Keratinocyte (primary cell): Measurements from ENCODE around the gene CD248. TPM values are rescaled to one million over a fixed set of nuclear protein-coding genes. Genes with fewer than 3 reads are reported as not detected.

ENCODE experiments used
- DNase-seq: peaks from one replicate; pipeline ENCODE4 v3.0.0-alpha.2; 2011; ENCODE audit warnings: low read depth, missing footprints, low spot score
- FAIRE-seq: peaks from 2 replicates; lab custom pipeline; 2011; peaks lifted over from hg19 to GRCh38; lab: Jason Lieb, UNC
- H2AFZ ChIP-seq: 2 replicates; pipeline ENCODE4 v1.6.0; 2012; ENCODE audit warnings: low read length, control low read depth, inconsistent platforms; ENCODE audit not compliant: control insufficient read depth
- H3K27ac ChIP-seq: 2 replicates; pipeline ENCODE4 v1.5.1; 2011; ENCODE audit warnings: low read length; ENCODE audit not compliant: control insufficient read depth, insufficient read depth
- H3K27me3 ChIP-seq: 3 replicates; pipeline ENCODE4 v1.6.0; 2011; ENCODE audit warnings: low read length; ENCODE audit not compliant: control insufficient read depth, insufficient read depth; ENCODE audit errors: extremely low read depth
- H3K36me3 ChIP-seq, 2 experiments: 2 replicates in 1 of 2; 3 replicates in 1 of 2; pipeline ENCODE4 v1.5.1; 2011; ENCODE audit warnings: low read length in 2 of 2, mild to moderate bottlenecking in 1 of 2; ENCODE audit not compliant: control insufficient read depth in 2 of 2, insufficient read depth in 2 of 2; ENCODE audit errors: extremely low read depth in 1 of 2
- H3K4me1 ChIP-seq: 3 replicates; pipeline ENCODE4 v1.5.1; 2011; ENCODE audit warnings: low read length; ENCODE audit not compliant: control insufficient read depth, insufficient read depth; ENCODE audit errors: extremely low read depth
- H3K4me2 ChIP-seq: 3 replicates; pipeline ENCODE4 v1.6.0; 2011; ENCODE audit warnings: low read depth, low read length; ENCODE audit not compliant: control insufficient read depth, insufficient read depth; ENCODE audit errors: extremely low read depth
- H3K4me3 ChIP-seq, 3 experiments: fragments of 200-600 bp in 1 of 3; sonication (generic) in 1 of 3; 2 replicates in 2 of 3; 3 replicates in 1 of 3; pipeline ENCODE4 v1.5.1; 2011 to 2016; ENCODE audit warnings: low read length in 3 of 3, mild to moderate bottlenecking in 3 of 3, control low read depth in 2 of 3, inconsistent platforms in 1 of 3, low read depth in 1 of 3, mixed read lengths in 1 of 3, mixed run types in 1 of 3, moderate library complexity in 1 of 3; ENCODE audit not compliant: control insufficient read depth in 2 of 3, insufficient read depth in 2 of 3; ENCODE audit errors: extremely low read depth in 1 of 3
- H3K79me2 ChIP-seq: 2 replicates; pipeline ENCODE4 v1.6.0; 2012; ENCODE audit warnings: low read length; ENCODE audit not compliant: control insufficient read depth, insufficient read depth
- H3K9ac ChIP-seq: 3 replicates; pipeline ENCODE4 v1.6.0; 2011; ENCODE audit warnings: low read length; ENCODE audit not compliant: control insufficient read depth, insufficient read depth; ENCODE audit errors: extremely low read depth
- H3K9me1 ChIP-seq: 3 replicates; pipeline ENCODE4 v1.6.0; 2011; ENCODE audit warnings: low read length; ENCODE audit not compliant: control insufficient read depth, insufficient read depth; ENCODE audit errors: extremely low read depth
- H3K9me3 ChIP-seq: 2 replicates; pipeline ENCODE4 v1.5.1; 2012; ENCODE audit warnings: low read depth, low read length; ENCODE audit not compliant: control insufficient read depth
- H4K20me1 ChIP-seq: 3 replicates; pipeline ENCODE4 v1.6.0; 2011; ENCODE audit warnings: low read length; ENCODE audit not compliant: control insufficient read depth, insufficient read depth; ENCODE audit errors: extremely low read depth
- EZH2 ChIP-seq: IDR thresholded peaks from one replicate; pipeline ENCODE4 v1.6.1; 2012; ENCODE audit warnings: inconsistent platforms, mild to moderate bottlenecking, low read length, moderate library complexity
- dilution Hi-C: fragments of 300-500 bp; cut with MboI; formaldehyde crosslinking; loops from one replicate; pipeline ENCODE4 v1.7.0; 2020; ENCODE audit warnings: low sequenced_read_pairs; ENCODE audit not compliant: extremely low pct_ligation_motif_present
- polyA plus RNA-seq, 5 experiments: library from polyadenylated mRNA; depleted of rRNA in 3 of 5; stranded (reverse) in 3 of 5; stranded (forward) in 1 of 5; unstranded in 1 of 5; fragments of >200 nt; gene quantifications; 1 replicate in 1 of 5; 2 replicates in 3 of 5; 3 replicates in 1 of 5; pipeline versions ENCODE4 v1.2.1 to v1.2.3, GENCODE V29; 2011 to 2012; ENCODE audit warnings: missing spikeins in 2 of 5, low read depth in 1 of 5, low replicate concordance in 1 of 5
- TF ChIP-seq, protein P1 (sequence below), 3 experiments: IDR thresholded peaks in 1 of 3; conservative IDR thresholded peaks in 1 of 3; optimal IDR thresholded peaks in 1 of 3; 2 replicates in 2 of 3; 3 replicates in 1 of 3; pipeline versions ENCODE3 to v1.5.1; 2011; ENCODE audit warnings: low read length in 3 of 3, mild to moderate bottlenecking in 3 of 3, moderate library complexity in 2 of 3, control low read depth in 1 of 3, inconsistent platforms in 1 of 3; ENCODE audit not compliant: insufficient read depth in 2 of 3; ENCODE audit errors: extremely low read depth in 1 of 3

The CD248 gene
- polyA plus RNA-seq, 1 donor (not counting 4 experiments of a cell fraction or from before 2014, with no cell fraction given) = 0.12 TPM

DNA sequence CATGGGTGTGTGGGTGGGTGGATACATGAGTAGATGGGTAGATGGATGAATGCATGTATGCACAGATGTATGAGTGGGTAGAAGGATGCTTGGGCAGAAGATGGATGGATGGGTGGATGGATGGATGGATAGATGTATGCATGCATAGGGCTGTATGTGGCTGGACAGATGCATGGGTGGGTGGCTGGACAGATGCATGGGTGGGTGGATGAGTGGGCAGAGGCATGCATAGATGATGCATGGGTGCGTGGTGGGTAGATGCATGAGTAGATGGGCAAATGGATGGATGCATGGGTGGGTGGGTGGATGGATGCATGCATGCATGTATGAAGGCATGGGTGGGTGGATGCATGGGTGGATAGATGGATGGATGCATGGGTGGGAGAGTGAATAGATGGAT lies 6.8 kb upstream of the CD248 start:
- no peaks in the 10 kb centered on the region for H3K9me3 ChIP-seq
- H3K27ac ChIP-seq = no peak overlapping the region
- H3K79me2 ChIP-seq = no peaks in the 10 kb centered on the region
- peaks cover 36% of the 10 kb centered on the region for H3K4me1 ChIP-seq
- DNase-seq (no peak), FAIRE-seq (no peak)
- H4K20me1 ChIP-seq = no peaks in the 10 kb centered on the region
- TF ChIP-seq, protein P1, sequence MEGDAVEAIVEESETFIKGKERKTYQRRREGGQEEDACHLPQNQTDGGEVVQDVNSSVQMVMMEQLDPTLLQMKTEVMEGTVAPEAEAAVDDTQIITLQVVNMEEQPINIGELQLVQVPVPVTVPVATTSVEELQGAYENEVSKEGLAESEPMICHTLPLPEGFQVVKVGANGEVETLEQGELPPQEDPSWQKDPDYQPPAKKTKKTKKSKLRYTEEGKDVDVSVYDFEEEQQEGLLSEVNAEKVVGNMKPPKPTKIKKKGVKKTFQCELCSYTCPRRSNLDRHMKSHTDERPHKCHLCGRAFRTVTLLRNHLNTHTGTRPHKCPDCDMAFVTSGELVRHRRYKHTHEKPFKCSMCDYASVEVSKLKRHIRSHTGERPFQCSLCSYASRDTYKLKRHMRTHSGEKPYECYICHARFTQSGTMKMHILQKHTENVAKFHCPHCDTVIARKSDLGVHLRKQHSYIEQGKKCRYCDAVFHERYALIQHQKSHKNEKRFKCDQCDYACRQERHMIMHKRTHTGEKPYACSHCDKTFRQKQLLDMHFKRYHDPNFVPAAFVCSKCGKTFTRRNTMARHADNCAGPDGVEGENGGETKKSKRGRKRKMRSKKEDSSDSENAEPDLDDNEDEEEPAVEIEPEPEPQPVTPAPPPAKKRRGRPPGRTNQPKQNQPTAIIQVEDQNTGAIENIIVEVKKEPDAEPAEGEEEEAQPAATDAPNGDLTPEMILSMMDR (optimal IDR thresholded peaks at IDR 0.05 in 1 of 3, IDR thresholded peaks at IDR 0.05 in 1 of 3, conservative IDR thresholded peaks at IDR 0.05 in 1 of 3; ENCODE audit: extremely low read depth in 1 of 3, insufficient read depth in 2 of 3, low read length in 3 of 3) = no peak
- TF ChIP-seq EZH2 = no peak
- no peak overlapping the region for H2AFZ ChIP-seq
- no peak overlapping the region for H3K4me2 ChIP-seq
- H3K4me3 ChIP-seq = no peak overlapping the region
- dilution Hi-C loops = no loop called here
- H3K9me1 ChIP-seq = no peaks in the 10 kb centered on the region
- no peak overlapping the region for H3K9ac ChIP-seq
- no peaks in the 10 kb centered on the region for H3K27me3 ChIP-seq
- H3K36me3 ChIP-seq = no peaks in the 10 kb centered on the region

DNA sequence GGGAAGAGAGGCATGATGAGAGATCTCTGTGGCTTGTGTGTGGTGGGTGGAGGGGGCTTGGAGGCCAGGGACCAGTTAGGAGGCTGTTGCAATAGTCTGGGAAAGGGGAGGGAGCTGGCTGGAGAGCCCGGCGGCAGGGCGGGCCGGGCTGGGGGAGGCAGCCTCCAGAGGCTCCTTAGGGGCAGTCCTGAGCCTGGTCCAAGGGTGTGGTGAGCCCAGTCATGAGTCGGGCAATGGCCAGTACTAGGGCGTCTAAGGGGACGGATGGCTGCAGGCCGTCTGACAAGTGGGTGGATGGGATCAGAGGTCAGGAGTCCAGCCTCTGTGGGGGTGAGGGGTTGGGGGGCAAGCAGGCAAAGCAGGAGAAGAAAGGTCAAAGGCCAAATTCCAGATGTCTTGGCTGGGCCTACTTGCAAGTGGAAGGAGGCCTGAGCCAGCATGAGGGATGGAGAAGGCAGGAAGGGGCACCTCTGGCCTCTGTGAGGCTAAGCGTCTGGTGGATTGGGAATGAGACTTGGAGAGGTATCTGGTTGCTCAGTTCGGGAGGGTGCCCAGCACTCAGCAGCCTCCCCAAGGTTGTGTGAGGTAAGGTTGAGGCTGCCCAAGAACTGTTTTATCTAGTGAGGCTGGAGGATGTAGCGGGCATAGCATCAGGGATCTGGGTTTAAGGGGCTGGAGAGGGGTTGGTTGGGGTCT lies 6.0 kb upstream of the CD248 start:
- Histone ChIP-seq H3K79me2 (no peaks in the 10 kb centered on the region), H2AFZ (no peak overlapping the region), H3K9me3 (no peaks in the 10 kb centered on the region), H3K4me2 (no peak overlapping the region), H4K20me1 (no peaks in the 10 kb centered on the region), H3K4me1 (peaks cover 36% of the 10 kb centered on the region), H3K36me3 (no peaks in the 10 kb centered on the region), H3K4me3 (no peak overlapping the region), H3K9ac (no peak overlapping the region), H3K27ac (no peak overlapping the region), H3K9me1 (no peaks in the 10 kb centered on the region), H3K27me3 (no peaks in the 10 kb centered on the region)
- dilution Hi-C loops = no loop called here
- DNase-seq = no peak
- FAIRE-seq = no peak
- TF ChIP-seq EZH2 = no peak
- TF ChIP-seq, protein P1 (optimal IDR thresholded peaks at IDR 0.05 in 1 of 3, IDR thresholded peaks at IDR 0.05 in 1 of 3, conservative IDR thresholded peaks at IDR 0.05 in 1 of 3; ENCODE audit: extremely low read depth in 1 of 3, insufficient read depth in 2 of 3, low read length in 3 of 3) = no peak
